GM12878 (cell line): ENCODE data around the gene LRP4. TPM values are rescaled to one million over a fixed set of nuclear protein-coding genes. Genes with fewer than 3 reads are reported as not detected.

ENCODE experiments used
- ATAC-seq: fragments of 200-7000 bp; cut with Tn5 transposase; 3 replicates; pipeline ENCODE4 v1.9.1; 2020; ENCODE audit warnings: mild to moderate bottlenecking, moderate library complexity
- BruUV-seq: library from RNA; stranded (reverse); fragments of 400-500 nt; replicated peaks from 2 replicates; lab custom pipeline; 2021; lab: Mats Ljungman, UMichigan
- CTCF ChIA-PET: fragments of 300-600 bp; sonication (Branson Sonifier 250); formaldehyde crosslinking; extraction: SDS; loops from one replicate; lab custom pipeline; 2021; ENCODE audit warnings: inconsistent platforms; lab: Yijun Ruan, JAX
- POLR2A ChIA-PET: fragments of 350-600 bp; formaldehyde crosslinking; extraction: SDS; loops from one replicate; lab custom pipeline; 2021; ENCODE audit warnings: inconsistent platforms; lab: Charles Lee
- RAD21 ChIA-PET: fragments of 300-600 bp; sonication (Branson Sonifier 250); formaldehyde crosslinking; loops from one replicate; lab custom pipeline; 2023; ENCODE audit warnings: antibody characterized with exemption; ENCODE audit not compliant: unreplicated experiment; lab: Charles Lee
- SMC1A ChIA-PET: fragments of 300-600 bp; sonication (Branson Sonifier 250); formaldehyde crosslinking; loops from one replicate; lab custom pipeline; 2023; ENCODE audit not compliant: unreplicated experiment, uncharacterized antibody; lab: Charles Lee
- DNase-seq: peaks from one replicate; pipeline ENCODE4 v3.0.0-alpha.2; 2011; ENCODE audit warnings: low read depth, low spot score
- FAIRE-seq: peaks from 3 replicates; lab custom pipeline; 2011; peaks lifted over from hg19 to GRCh38; lab: Jason Lieb, UNC
- H2AFZ ChIP-seq: 2 replicates; pipeline ENCODE4 v1.6.0; 2011; ENCODE audit warnings: low read depth, low read length, control low read depth; ENCODE audit not compliant: control insufficient read depth
- H3K27ac ChIP-seq: 2 replicates; pipeline ENCODE4 v1.5.1; 2011; ENCODE audit warnings: control low read depth; ENCODE audit not compliant: control insufficient read depth, insufficient read depth
- H3K27me3 ChIP-seq, 2 experiments: replicated peaks in 1 of 2; 2 replicates each; pipeline versions ENCODE4 v1.6.0 to v1.6.1; 2011; ENCODE audit warnings: low read length in 1 of 2; ENCODE audit not compliant: control insufficient read depth in 2 of 2, insufficient read depth in 2 of 2
- H3K36me3 ChIP-seq, 2 experiments: 2 replicates each; pipeline ENCODE4 v1.5.1; 2011; ENCODE audit warnings: low read length in 1 of 2; ENCODE audit not compliant: control insufficient read depth in 2 of 2, insufficient read depth in 2 of 2
- H3K4me1 ChIP-seq: 2 replicates; pipeline ENCODE4 v1.6.1; 2011; ENCODE audit warnings: mild to moderate bottlenecking, low read length, moderate library complexity, mixed read lengths; ENCODE audit not compliant: control insufficient read depth, insufficient read depth
- H3K4me2 ChIP-seq: 2 replicates; pipeline ENCODE4 v1.6.0; 2011; ENCODE audit warnings: control low read depth; ENCODE audit not compliant: control insufficient read depth, insufficient read depth
- H3K4me3 ChIP-seq: fragments of 200-600 bp; sonication (generic); 2 replicates; pipeline ENCODE4 v1.5.1; 2016
- H3K79me2 ChIP-seq: 2 replicates; pipeline ENCODE4 v1.6.0; 2011; ENCODE audit warnings: low read length; ENCODE audit not compliant: control insufficient read depth, insufficient read depth
- H3K9ac ChIP-seq: 2 replicates; pipeline ENCODE4 v1.8.0; 2011; ENCODE audit warnings: low read length, control low read depth, mixed read lengths; ENCODE audit not compliant: control insufficient read depth, insufficient read depth
- H3K9me3 ChIP-seq: replicated peaks from 3 replicates; pipeline ENCODE4 v1.5.1; 2011; ENCODE audit warnings: mild to moderate bottlenecking, low read length; ENCODE audit not compliant: control insufficient read depth, insufficient read depth
- H4K20me1 ChIP-seq: 2 replicates; pipeline ENCODE4 v1.6.0; 2011; ENCODE audit not compliant: control insufficient read depth, insufficient read depth
- ATF2 ChIP-seq: IDR thresholded peaks from 2 replicates; pipeline ENCODE4 v1.6.1; 2012; ENCODE audit warnings: low read length, inconsistent platforms
- BACH1 ChIP-seq: fragments of 450-650 bp; IDR thresholded peaks from 2 replicates; pipeline ENCODE4 v1.6.1; 2017; ENCODE audit warnings: mild to moderate bottlenecking, borderline replicate concordance
- CHD4 ChIP-seq: fragments of 200-600 bp; sonication (generic); IDR thresholded peaks from 2 replicates; pipeline ENCODE4 v1.6.1; 2016; ENCODE audit warnings: mild to moderate bottlenecking
- DPF2 ChIP-seq: fragments of 450-650 bp; IDR thresholded peaks from 2 replicates; pipeline ENCODE4 v1.6.1; 2017; ENCODE audit warnings: mild to moderate bottlenecking
- MTA3 ChIP-seq: IDR thresholded peaks from 2 replicates; pipeline ENCODE4 v1.6.1; 2012; ENCODE audit warnings: low read length, inconsistent platforms, borderline replicate concordance
- MYB ChIP-seq: fragments of 150-350 bp; IDR thresholded peaks from 2 replicates; pipeline ENCODE4 v1.6.1; 2014; ENCODE audit warnings: mild to moderate bottlenecking, low read depth, low read length, borderline replicate concordance
- PBX3 ChIP-seq: IDR thresholded peaks from 2 replicates; pipeline ENCODE4 v1.6.1; 2011; ENCODE audit warnings: mild to moderate bottlenecking, low read depth, low read length, moderate library complexity; ENCODE audit not compliant: insufficient replicate concordance
- SIN3A ChIP-seq: IDR thresholded peaks from 2 replicates; pipeline ENCODE4 v1.6.1; 2012; ENCODE audit warnings: low read depth, low read length, improper control_type of control experiment
- STAT3 ChIP-seq: IDR thresholded peaks from 2 replicates; pipeline ENCODE4 v1.6.1; 2011; ENCODE audit warnings: low read depth, low read length, improper control_type of control experiment
- SUZ12 ChIP-seq: fragments of 200-600 bp; sonication (generic); IDR thresholded peaks from one replicate; pipeline ENCODE4 v1.6.1; 2018; ENCODE audit warnings: antibody characterized with exemption, mild to moderate bottlenecking; ENCODE audit not compliant: unreplicated experiment
- USF2 ChIP-seq: IDR thresholded peaks from 2 replicates; pipeline ENCODE4 v1.6.1; 2011; ENCODE audit warnings: low read depth, low read length, improper control_type of control experiment, borderline replicate concordance
- YBX1 ChIP-seq: fragments of 450-650 bp; IDR thresholded peaks from 2 replicates; pipeline ENCODE4 v1.6.1; 2016; ENCODE audit warnings: antibody characterized with exemption
- WGBS: methylation state at CpG from one replicate; pipeline ENCODE4 v1.1.6; 2016; ENCODE audit warnings: low lambda C conversion rate; ENCODE audit not compliant: insufficient replicate concordance, insufficient coverage; ENCODE audit errors: missing lambda C conversion rate; 5-methylcytosine and 5-hydroxymethylcytosine counted together
- in situ Hi-C: fragments of 300-500 bp; cut with MboI; formaldehyde crosslinking; loops from 9 replicates; pipeline ENCODE4 v1.14.3; 2018; ENCODE audit warnings: mixed read lengths
- intact Hi-C: fragments of 100-400 bp; cut with micrococcal nuclease; formaldehyde crosslinking; loops from one replicate; pipeline ENCODE4 v1.14.2; 2022; ENCODE audit not compliant: unreplicated experiment
- polyA plus RNA-seq, 11 experiments: library from polyadenylated mRNA; depleted of rRNA in 4 of 11; unstranded in 6 of 11; stranded (reverse) in 5 of 11; fragments of >200 nt; fragmentation: Nextera tagmentation in 4 of 11; fragmentation: Illumina TruSeq in 1 of 11; extraction: Ambion mirVana in 4 of 11; extraction: Trizol in 1 of 11; gene quantifications; 1 replicate in 1 of 11; 2 replicates in 10 of 11; pipeline versions ENCODE4 v1.2.1 to v1.2.3, GENCODE V29; 2011 to 2016; ENCODE audit warnings: inconsistent platforms in 2 of 11, missing spikeins in 2 of 11, low read depth in 1 of 11
- total RNA-seq, 4 experiments: library from RNA; depleted of rRNA in 3 of 4; stranded (reverse); fragments of >200 nt in 3 of 4; fragmentation: Illumina TruSeq in 1 of 4; extraction: Trizol in 1 of 4; gene quantifications; 2 replicates each; pipeline versions ENCODE4 v1.2.1 to v1.2.3, GENCODE V29; 2013 to 2021

Gene LRP4
- total and polyA plus RNA-seq, 10 of the 15 experiments (the other 5 are each of a cell fraction or from before 2014, with no cell fraction given), result under 0.01 to 0.06 (median 0.03) TPM; not detected in 6

GRCh38 chr11:46905806-46906205 is 12.5 kb downstream of the LRP4 start:
- FAIRE-seq (no peak), DNase-seq (no peak), ATAC-seq (no peak)
- in situ Hi-C loops, result no loop called here
- SMC1A ChIA-PET, result interaction anchor here (0.9 to 1.4 kb wide), 2 partner anchors 43 to 247 kb away, joined by 4 read pairs; no protein-coding TSS in a partner anchor
- Histone ChIP-seq H3K9me3 (no peaks in the 10 kb centered on the region), H3K27ac (no peak overlapping the region), H3K9ac (no peak overlapping the region), H2AFZ (no peak overlapping the region), H3K79me2 (no peaks in the 10 kb centered on the region), H3K27me3 (no peaks in the 10 kb centered on the region; a peak in 1 of 4 replicates), H4K20me1 (no peaks in the 10 kb centered on the region), H3K36me3 (no peaks in the 10 kb centered on the region), H3K4me2 (no peak overlapping the region), H3K4me1 (no peaks in the 10 kb centered on the region), H3K4me3 (no peak overlapping the region)
- 76% methylated on average over 4 of the region's 5 CpGs for WGBS
- POLR2A ChIA-PET, result no interaction called here
- TF ChIP-seq SIN3A, result no peak
- TF ChIP-seq DPF2, result no peak
- TF ChIP-seq STAT3, result no peak
- no peak for TF ChIP-seq BACH1
- TF ChIP-seq ATF2, result no peak
- TF ChIP-seq YBX1, result no peak
- no peak for TF ChIP-seq SUZ12
- no peak for TF ChIP-seq PBX3
- no peak for TF ChIP-seq USF2
- no peak for TF ChIP-seq MTA3
- TF ChIP-seq CHD4, result no peak
- no peak for TF ChIP-seq MYB
- CTCF ChIA-PET, result no interaction called here
- no TSS peak for BruUV-seq
- RAD21 ChIA-PET, result interaction anchor here (1.6 kb wide), 1 partner anchor 247 kb away, joined by 3 read pairs; no protein-coding TSS in a partner anchor
- intact Hi-C loops, result no loop called here
